NCI-H1436 treated with DMSO at 0.1 percent for 48 hours (cell line): ENCODE data around the gene CASKIN1.
"Not testable (repeated sequence)": the region's sequence is repeated elsewhere in the genome, so short reads cannot be mapped to it uniquely, and the experiment has no call there.

Source experiments
- DNase-seq: peaks from one replicate; lab custom pipeline; 2025; lab: John Stamatoyannopoulos, UW

Gene CASKIN1

GRCh38 chr16:2209258-2210008 lies 13.0 kb upstream of the CASKIN1 start:
- DNase-seq, result no peak

- no peak for DNase-seq
Observed at GRCh38 chr16:2208772-2209171, 12.4 kb upstream of the CASKIN1 start.

- no peak for DNase-seq
Observed at GRCh38 chr16:2208308-2208707, 11.9 kb upstream of the CASKIN1 start.

- no peak for DNase-seq
Observed at GRCh38 chr16:2207872-2208271, 11.5 kb upstream of the CASKIN1 start.

- no peak for DNase-seq
Observed at GRCh38 chr16:2206780-2207433, 10.5 kb upstream of the CASKIN1 start.

GRCh38 chr16:2206420-2206779 lies 10.0 kb upstream of the CASKIN1 start:
- DNase-seq, result no peak

GRCh38 chr16:2205967-2206313 lies 9.5 kb upstream of the CASKIN1 start:
- no peak for DNase-seq

- DNase-seq, result no peak
Observed at GRCh38 chr16:2205104-2205966, 8.9 kb upstream of the CASKIN1 start, which contains the start of gene MLST8. MLST8 (plus strand) TSS chr16:2205454; CDS start chr16:2206086, 632 bp downstream.

- no peak for DNase-seq
Observed at GRCh38 chr16:2204416-2205103, 8.2 kb upstream of the CASKIN1 start.

GRCh38 chr16:2203119-2203688 lies 6.8 kb upstream of the CASKIN1 start:
- DNase-seq, result not testable (repeated sequence)

GRCh38 chr16:2200313-2200712 lies 3.9 kb upstream of the CASKIN1 start:
- DNase-seq, result no peak

- DNase-seq, result no peak
Observed at GRCh38 chr16:2199621-2200139, 3.3 kb upstream of the CASKIN1 start.

GRCh38 chr16:2199095-2199494 lies 2.7 kb upstream of the CASKIN1 start:
- DNase-seq, result no peak

- no peak for DNase-seq
Observed at GRCh38 chr16:2198283-2198682, 1.9 kb upstream of the CASKIN1 start.

- no peak for DNase-seq
Observed at GRCh38 chr16:2197765-2198164, 1.4 kb upstream of the CASKIN1 start.

GRCh38 chr16:2196981-2197511 lies 641 bp upstream of the CASKIN1 start:
- no peak for DNase-seq

- no peak for DNase-seq
Observed at GRCh38 chr16:2195322-2196161, 863 bp downstream of the CASKIN1 start.

- no peak for DNase-seq
Observed at GRCh38 chr16:2194852-2195321, 1.5 kb downstream of the CASKIN1 start.

GRCh38 chr16:2194166-2194834 lies 2.1 kb downstream of the CASKIN1 start:
- DNase-seq, result no peak

- no peak for DNase-seq
Observed at GRCh38 chr16:2191446-2191706, 5.0 kb downstream of the CASKIN1 start.
